ENCODE data around the gene ALG3. TPM values are rescaled to one million over a fixed set of nuclear protein-coding genes. Genes with fewer than 3 reads are reported as not detected.

The ALG3 gene
- total and polyA plus RNA-seq, 2 donors (not counting 3 experiments of a cell fraction or from before 2014, with no cell fraction given): 42.9 to 99.9 TPM

- Histone ChIP-seq H3K4me1 (ENCODE audit: control insufficient read depth, extremely low read depth, insufficient read depth, low read length) (no peaks in the 10 kb centered on the region), H4K20me1 (replicated peaks; ENCODE audit: control insufficient read depth, extremely low read depth, insufficient read depth, low read length) (no peaks in the 10 kb centered on the region), H3K79me2 (ENCODE audit: control insufficient read depth, insufficient read depth, low read length) (no peaks in the 10 kb centered on the region), H3K9me3 (replicated peaks; ENCODE audit: control insufficient read depth, insufficient read depth, low read length) (no peaks in the 10 kb centered on the region), H3K4me3 (replicated peaks in 1 of 3; ENCODE audit: insufficient read depth in 1 of 3, low read depth in 1 of 3, low read length in 3 of 3) (no peak overlapping the region), H3K9me1 (replicated peaks; ENCODE audit: control insufficient read depth, extremely low read depth, insufficient read depth, low read length) (no peaks in the 10 kb centered on the region), H3K27ac (ENCODE audit: insufficient read depth, low read depth, low read length) (no peak overlapping the region), H3K36me3 (ENCODE audit: control insufficient read depth in 2 of 2, extremely low read depth in 1 of 2, insufficient read depth in 2 of 2, low read length in 2 of 2) (peaks cover 0 to 5% of the 10 kb centered on the region in 2 experiments), H3K9ac (replicated peaks; ENCODE audit: extremely low read depth, insufficient read depth, low read length) (no peak overlapping the region), H2AFZ (ENCODE audit: low read depth, low read length) (no peak overlapping the region), H3K27me3 (ENCODE audit: control insufficient read depth in 2 of 2, insufficient read depth in 2 of 2, low read length in 2 of 2) (peaks cover 1% of the 10 kb centered on the region in 2 experiments), H3K4me2 (ENCODE audit: insufficient read depth, low read length) (no peak overlapping the region)
- no TSS peak for BruUV-seq (replicated peaks)
- DNase-seq (ENCODE audit: low read depth, low spot score) (no peak), FAIRE-seq (no peak)
- intact Hi-C loops (cut with micrococcal nuclease) (no loop called here), dilution Hi-C loops (cut with MboI; ENCODE audit: extremely low pct_ligation_motif_present, low sequenced_read_pairs) (no loop called here)
- ChIA-PET CTCF (interaction anchor here (1.3 to 8.1 kb wide), 3 partner anchors 10 to 341 kb away, joined by 5 to 98 read pairs (median 54); partner anchors contain the start of gene VWA5B2), POLR2A (no interaction called here)
- no peak for TF ChIP-seq JUN (IDR thresholded peaks at IDR 0.05; ENCODE audit: borderline replicate concordance, insufficient read depth, insufficient read length, low read depth)
- no peak for TF ChIP-seq MYC (IDR thresholded peaks at IDR 0.05; ENCODE audit: low read depth, low read length)
- no peak for TF ChIP-seq FOS (IDR thresholded peaks at IDR 0.05; ENCODE audit: borderline replicate concordance, insufficient read depth, low read length)
- TF ChIP-seq POLR2AphosphoS5 (IDR thresholded peaks at IDR 0.05; ENCODE audit: insufficient read depth, low read depth, low read length): no peak
- TF ChIP-seq POLR2A (IDR thresholded peaks at IDR 0.05; ENCODE audit: low read depth, low read length): no peak
- TF ChIP-seq, protein P1, sequence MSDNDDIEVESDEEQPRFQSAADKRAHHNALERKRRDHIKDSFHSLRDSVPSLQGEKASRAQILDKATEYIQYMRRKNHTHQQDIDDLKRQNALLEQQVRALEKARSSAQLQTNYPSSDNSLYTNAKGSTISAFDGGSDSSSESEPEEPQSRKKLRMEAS (IDR thresholded peaks at IDR 0.05; ENCODE audit: insufficient read depth, insufficient read length): no peak
- TF ChIP-seq, protein P2, sequence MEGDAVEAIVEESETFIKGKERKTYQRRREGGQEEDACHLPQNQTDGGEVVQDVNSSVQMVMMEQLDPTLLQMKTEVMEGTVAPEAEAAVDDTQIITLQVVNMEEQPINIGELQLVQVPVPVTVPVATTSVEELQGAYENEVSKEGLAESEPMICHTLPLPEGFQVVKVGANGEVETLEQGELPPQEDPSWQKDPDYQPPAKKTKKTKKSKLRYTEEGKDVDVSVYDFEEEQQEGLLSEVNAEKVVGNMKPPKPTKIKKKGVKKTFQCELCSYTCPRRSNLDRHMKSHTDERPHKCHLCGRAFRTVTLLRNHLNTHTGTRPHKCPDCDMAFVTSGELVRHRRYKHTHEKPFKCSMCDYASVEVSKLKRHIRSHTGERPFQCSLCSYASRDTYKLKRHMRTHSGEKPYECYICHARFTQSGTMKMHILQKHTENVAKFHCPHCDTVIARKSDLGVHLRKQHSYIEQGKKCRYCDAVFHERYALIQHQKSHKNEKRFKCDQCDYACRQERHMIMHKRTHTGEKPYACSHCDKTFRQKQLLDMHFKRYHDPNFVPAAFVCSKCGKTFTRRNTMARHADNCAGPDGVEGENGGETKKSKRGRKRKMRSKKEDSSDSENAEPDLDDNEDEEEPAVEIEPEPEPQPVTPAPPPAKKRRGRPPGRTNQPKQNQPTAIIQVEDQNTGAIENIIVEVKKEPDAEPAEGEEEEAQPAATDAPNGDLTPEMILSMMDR (IDR thresholded peaks at IDR 0.05; ENCODE audit: extremely low read depth in 1 of 2, insufficient read depth in 1 of 2, low read depth in 1 of 2, low read length in 2 of 2): no peak
- no peak for TF ChIP-seq GATA2 (IDR thresholded peaks at IDR 0.05; ENCODE audit: insufficient read depth, insufficient read length, low read depth, low read length)
- no peak for TF ChIP-seq EZH2 (IDR thresholded peaks at IDR 0.05; ENCODE audit: borderline replicate concordance, low read depth, low read length, severe bottlenecking)
These were observed 11.0 kb downstream of the ALG3 start for GRCh38 chr3:184237807-184238206.

All from endothelial cell of umbilical vein (primary cell).